Brain microvascular endothelial cell (primary cell): Measurements from ENCODE around the gene SLC35F3.
"Not testable (repeated sequence)": the region's sequence is repeated elsewhere in the genome, so short reads cannot be mapped to it uniquely, and the experiment has no call there.

Source experiments
- DNase-seq: peaks from one replicate; pipeline ENCODE4 v3.0.0-alpha.2; 2020
- H3K27ac ChIP-seq: fragments of 250-450 bp; sonication (Bioruptor Pico); 2 replicates; pipeline ENCODE4 v1.5.1; 2020; ENCODE audit warnings: mild to moderate bottlenecking, moderate library complexity
- H3K27me3 ChIP-seq: fragments of 250-450 bp; sonication (Bioruptor Pico); replicated peaks from 2 replicates; pipeline ENCODE4 v1.5.1; 2020; ENCODE audit warnings: mild to moderate bottlenecking
- H3K36me3 ChIP-seq: fragments of 250-450 bp; sonication (Bioruptor Pico); replicated peaks from 2 replicates; pipeline ENCODE4 v1.5.1; 2020; ENCODE audit warnings: mild to moderate bottlenecking
- H3K4me3 ChIP-seq: 2 replicates; pipeline ENCODE4 v1.5.1; 2011; ENCODE audit warnings: low read depth, mild to moderate bottlenecking, control low read depth, low read length, moderate library complexity
- CTCF ChIP-seq: IDR thresholded peaks from 2 replicates; pipeline ENCODE4 v1.5.1; 2011; ENCODE audit warnings: low read depth, mild to moderate bottlenecking, moderate library complexity, low read length, control low read depth, inconsistent platforms; ENCODE audit errors: missing control alignments
- in situ Hi-C: cut with HindIII; loops from 2 replicates; pipeline ENCODE4 v1.10.0; 2017; ENCODE audit warnings: low sequenced_read_pairs, low pct_ligation_motif_present

Gene SLC35F3

GRCh38 chr1:233884461-233885151 lies 19.9 kb upstream of the SLC35F3 start:
- no peaks in the 10 kb centered on the region for H3K36me3 ChIP-seq
- TF ChIP-seq CTCF: no peak
- H3K4me3 ChIP-seq: no peak overlapping the region
- no peaks in the 10 kb centered on the region for H3K27me3 ChIP-seq
- in situ Hi-C loops: no loop called here
- no peak for DNase-seq
- no peak overlapping the region for H3K27ac ChIP-seq

- Histone ChIP-seq H3K27me3 (no peaks in the 10 kb centered on the region), H3K27ac (no peak overlapping the region), H3K36me3 (no peaks in the 10 kb centered on the region), H3K4me3 (no peak overlapping the region)
- no peak for DNase-seq
- no peak for TF ChIP-seq CTCF
- in situ Hi-C loops: no loop called here
These were observed 19.1 kb upstream of the SLC35F3 start for GRCh38 chr1:233885196-233885920.

DNA sequence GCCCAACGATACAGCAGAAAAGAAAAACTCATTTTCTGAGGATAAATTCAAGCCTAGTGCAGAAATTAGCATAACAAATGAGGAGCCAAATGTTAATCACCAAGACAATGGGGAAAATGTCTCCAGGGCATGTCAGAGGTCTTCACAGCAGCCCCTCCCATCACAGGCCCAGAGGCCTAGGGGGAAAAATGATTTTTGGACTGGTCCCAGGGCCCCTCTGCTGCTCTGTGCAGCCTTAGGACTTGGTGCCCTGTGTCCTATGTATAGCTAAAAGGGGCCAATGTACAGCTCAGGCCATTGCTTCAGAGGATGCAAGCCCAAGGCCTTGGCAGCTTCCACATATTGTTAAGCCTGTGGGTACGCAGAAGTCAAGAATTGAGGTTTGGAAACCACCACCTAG lies 13.3 kb upstream of the SLC35F3 start:
- in situ Hi-C loops, DNase-seq, H3K36me3 ChIP-seq, H3K27ac ChIP-seq, H3K27me3 ChIP-seq, H3K4me3 ChIP-seq: not testable (repeated sequence)

GRCh38 chr1:233897325-233898162 lies 6.9 kb upstream of the SLC35F3 start:
- DNase-seq: no peak
- no peaks in the 10 kb centered on the region for H3K27me3 ChIP-seq
- no peak overlapping the region for H3K27ac ChIP-seq
- in situ Hi-C loops: no loop called here
- TF ChIP-seq CTCF: no peak
- no peak overlapping the region for H3K4me3 ChIP-seq
- H3K36me3 ChIP-seq: no peaks in the 10 kb centered on the region

DNA sequence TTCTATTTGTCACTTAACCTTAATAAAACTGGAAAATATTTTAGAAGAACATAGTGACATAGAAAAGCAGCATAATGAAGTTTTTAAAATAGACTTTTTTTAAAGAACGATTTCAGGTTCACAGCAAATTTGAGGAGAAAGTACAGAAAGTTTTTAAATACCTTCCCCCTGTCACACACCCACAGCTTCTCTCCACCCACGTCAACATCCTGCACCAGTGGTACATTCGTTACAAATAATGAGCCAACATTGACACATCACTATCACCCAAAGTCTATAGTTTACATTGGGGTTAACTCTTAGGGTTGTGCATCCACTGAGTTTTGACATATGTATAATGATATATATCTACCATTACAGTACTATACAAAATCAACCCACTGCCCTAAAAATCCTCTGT lies 3.0 kb upstream of the SLC35F3 start:
- DNase-seq: no peak
- Histone ChIP-seq H3K36me3 (no peaks in the 10 kb centered on the region), H3K27me3 (peaks cover 17% of the 10 kb centered on the region), H3K4me3 (no peak overlapping the region), H3K27ac (no peak overlapping the region)
- in situ Hi-C loops: no loop called here
- no peak for TF ChIP-seq CTCF
